Neural cell (in vitro differentiated cells): ENCODE data around the gene FUT7.

Experiments used
- EP300 ChIP-seq: fragments of 450-650 bp; conservative IDR thresholded peaks from 2 replicates; pipeline ENCODE4 v1.6.1; 2014; ENCODE audit warnings: antibody characterized with exemption, mild to moderate bottlenecking, moderate library complexity; ENCODE audit not compliant: poor library complexity, severe bottlenecking
- EZH2 ChIP-seq: fragments of 200-600, 300-800 bp; shearing (Covaris generic), sonication (generic); IDR thresholded peaks from 2 replicates; pipeline ENCODE4 v1.6.1; 2014; ENCODE audit warnings: antibody characterized with exemption, low read length, borderline replicate concordance, mild to moderate bottlenecking; ENCODE audit not compliant: insufficient read depth, poor library complexity, severe bottlenecking
- MXI1 ChIP-seq: fragments of 450-650 bp; conservative IDR thresholded peaks from 2 replicates; pipeline ENCODE4 v1.6.1; 2014; ENCODE audit warnings: antibody characterized with exemption, mild to moderate bottlenecking; ENCODE audit not compliant: poor library complexity, severe bottlenecking
- POLR2AphosphoS5 ChIP-seq: IDR thresholded peaks from 2 replicates; pipeline ENCODE4 v1.6.1; 2012
- REST ChIP-seq: IDR thresholded peaks from 2 replicates; pipeline ENCODE4 v1.6.1; 2012; ENCODE audit warnings: borderline replicate concordance
- SMC3 ChIP-seq: fragments of 450-650 bp; conservative IDR thresholded peaks from 2 replicates; pipeline ENCODE4 v1.6.1; 2014; ENCODE audit warnings: antibody characterized with exemption, mild to moderate bottlenecking, moderate library complexity; ENCODE audit not compliant: poor library complexity
- TAF1 ChIP-seq: IDR thresholded peaks from 2 replicates; pipeline ENCODE4 v1.6.1; 2012; ENCODE audit warnings: low read depth
- TF ChIP-seq, protein P1 (sequence below): fragments of 450-650 bp; IDR thresholded peaks from 2 replicates; pipeline ENCODE4 v1.5.1; 2014; ENCODE audit warnings: antibody characterized with exemption, mild to moderate bottlenecking, moderate library complexity; ENCODE audit not compliant: poor library complexity, severe bottlenecking

DNA sequence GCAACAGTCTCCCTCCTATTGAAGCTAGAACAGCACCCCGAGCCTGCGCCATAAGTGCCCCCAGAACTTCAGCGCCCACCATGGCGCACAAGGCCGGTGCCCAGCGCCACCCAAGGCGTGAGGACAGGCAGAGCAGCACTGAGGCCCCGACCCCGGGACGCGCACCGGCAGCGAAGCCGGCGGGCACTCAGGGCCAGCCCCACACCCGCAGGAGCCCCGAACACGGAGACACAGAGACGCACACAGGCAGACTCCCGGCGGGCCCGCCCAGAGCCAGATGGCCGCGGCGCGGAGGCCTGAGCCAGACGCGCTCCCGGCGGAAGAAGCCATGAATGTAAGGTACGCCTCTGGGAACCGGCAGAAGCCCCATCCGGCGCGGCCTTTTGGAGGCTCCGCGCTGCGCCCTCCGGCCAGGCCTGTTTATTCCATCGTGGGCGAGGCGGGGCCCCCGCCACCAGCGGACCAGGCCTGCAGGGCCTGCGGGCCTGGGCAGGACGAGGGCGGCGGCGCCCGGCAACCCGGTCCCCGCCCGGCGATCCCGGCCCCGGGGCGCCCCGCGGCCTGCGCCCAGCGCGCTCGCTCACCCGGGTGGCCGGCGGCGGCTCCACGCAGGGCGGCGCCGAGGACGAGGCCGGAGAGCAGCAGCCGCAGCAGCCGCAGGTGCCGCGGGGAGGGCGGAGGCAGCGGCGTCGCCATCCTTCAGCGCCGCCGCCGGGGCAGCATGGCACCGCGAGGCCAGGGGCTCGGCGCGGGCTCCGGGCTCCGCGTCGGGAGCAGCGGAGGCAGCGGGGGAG lies 13.6 kb upstream of the FUT7 start:
- TF ChIP-seq EP300 (no peak), POLR2AphosphoS5 (no peak), REST (no peak), EZH2 (no peak), TAF1 (no peak), SMC3 (no peak), MXI1 (no peak)
- TF ChIP-seq, protein P1, sequence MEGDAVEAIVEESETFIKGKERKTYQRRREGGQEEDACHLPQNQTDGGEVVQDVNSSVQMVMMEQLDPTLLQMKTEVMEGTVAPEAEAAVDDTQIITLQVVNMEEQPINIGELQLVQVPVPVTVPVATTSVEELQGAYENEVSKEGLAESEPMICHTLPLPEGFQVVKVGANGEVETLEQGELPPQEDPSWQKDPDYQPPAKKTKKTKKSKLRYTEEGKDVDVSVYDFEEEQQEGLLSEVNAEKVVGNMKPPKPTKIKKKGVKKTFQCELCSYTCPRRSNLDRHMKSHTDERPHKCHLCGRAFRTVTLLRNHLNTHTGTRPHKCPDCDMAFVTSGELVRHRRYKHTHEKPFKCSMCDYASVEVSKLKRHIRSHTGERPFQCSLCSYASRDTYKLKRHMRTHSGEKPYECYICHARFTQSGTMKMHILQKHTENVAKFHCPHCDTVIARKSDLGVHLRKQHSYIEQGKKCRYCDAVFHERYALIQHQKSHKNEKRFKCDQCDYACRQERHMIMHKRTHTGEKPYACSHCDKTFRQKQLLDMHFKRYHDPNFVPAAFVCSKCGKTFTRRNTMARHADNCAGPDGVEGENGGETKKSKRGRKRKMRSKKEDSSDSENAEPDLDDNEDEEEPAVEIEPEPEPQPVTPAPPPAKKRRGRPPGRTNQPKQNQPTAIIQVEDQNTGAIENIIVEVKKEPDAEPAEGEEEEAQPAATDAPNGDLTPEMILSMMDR, result no peak
